Measurements from ENCODE around the gene AP1M1. TPM values are rescaled to one million over a fixed set of nuclear protein-coding genes. Genes with fewer than 3 reads are reported as not detected.

Gene AP1M1
- total and polyA plus RNA-seq, 2 of the 4 experiments (the other 2 are of a cell fraction): 85.1 to 99.1 TPM

DNA sequence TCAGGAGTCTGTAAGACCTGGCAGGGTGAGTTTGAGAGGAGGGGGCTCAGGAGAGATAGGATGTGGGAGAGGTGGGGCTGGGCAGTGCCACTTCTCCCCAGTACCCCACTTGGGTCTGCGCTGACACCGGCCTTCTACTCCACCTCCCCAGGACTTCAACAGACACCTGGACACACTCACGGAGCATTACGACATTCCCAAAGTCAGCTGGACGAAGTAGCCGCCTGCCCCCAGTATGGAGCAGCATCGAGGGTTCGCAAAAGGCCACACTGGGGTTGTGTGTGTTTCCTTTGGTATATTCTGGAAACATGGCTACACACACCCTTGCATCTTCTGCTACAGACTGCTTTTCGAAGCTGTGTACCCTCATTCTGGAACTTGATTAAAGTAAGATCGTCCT, 7.0 kb upstream of the AP1M1 start:
- Histone ChIP-seq H2AK9ac (replicated peaks; ENCODE audit: low read depth, low read length, poor library complexity) (no peak overlapping the region), H2BK120ac (ENCODE audit: low read depth, low read length) (no peak overlapping the region), H3K27ac (ENCODE audit: insufficient read depth, low read length) (no peak overlapping the region), H3K4me3 (ENCODE audit: insufficient read depth, low read depth, low read length) (no peak overlapping the region), H2AK5ac (ENCODE audit: low read depth, low read length) (no peak overlapping the region), H4K5ac (ENCODE audit: low read depth, low read length) (no peak overlapping the region), H3K79me1 (ENCODE audit: low read depth in 1 of 2, low read length in 2 of 2) (peaks cover 15 to 47% of the 10 kb centered on the region in 2 experiments), H4K20me1 (ENCODE audit: insufficient read depth, low read length) (peaks cover 6% of the 10 kb centered on the region; the same call in 1 of the 2 replicates), H4K8ac (ENCODE audit: low read depth in 2 of 2, low read length in 2 of 2) (no peak overlapping the region), H3K9ac (ENCODE audit: low read depth, low read length) (no peak overlapping the region), H3K23ac (ENCODE audit: low read depth, low read length) (no peak overlapping the region), H3K9me3 (ENCODE audit: control insufficient read depth, insufficient read depth, low read length) (no peaks in the 10 kb centered on the region), H2AFZ (replicated peaks; ENCODE audit: low read length, poor library complexity) (no peak overlapping the region), H2BK15ac (ENCODE audit: low read depth, low read length) (no peak overlapping the region), H3K56ac (ENCODE audit: extremely low read depth, insufficient read depth, low read length) (no peak overlapping the region), H3K4me2 (ENCODE audit: low read depth, low read length) (no peak overlapping the region), H2BK20ac (ENCODE audit: low read depth, low read length) (no peak overlapping the region), H3K4ac (ENCODE audit: low read depth, low read length) (no peak overlapping the region), H3K9me1 (ENCODE audit: insufficient read depth, low read length) (peaks cover 7% of the 10 kb centered on the region; the same call in 1 of the 2 replicates), H3K14ac (replicated peaks; ENCODE audit: low read depth, low read length) (no peak overlapping the region), H2BK5ac (ENCODE audit: low read depth, low read length, poor library complexity, severe bottlenecking) (no peak overlapping the region), H4K91ac (ENCODE audit: insufficient read depth, low read depth, low read length) (no peak overlapping the region), H3K4me1 (ENCODE audit: control insufficient read depth, insufficient read depth, low read length) (no peaks in the 10 kb centered on the region), H3K27me3 (ENCODE audit: control insufficient read depth, insufficient read depth, low read length) (no peaks in the 10 kb centered on the region), H3K36me3 (ENCODE audit: control insufficient read depth, insufficient read depth, low read length) (peaks cover 35% of the 10 kb centered on the region), H3K18ac (ENCODE audit: low read depth, low read length) (no peak overlapping the region)
- in situ Hi-C loops (cut with MboI; ENCODE audit: low sequenced_read_pairs): loop anchor here (25.0 kb wide), 4 partner anchors 353 to 1078 kb away; partner anchors contain the start of genes AKAP8L, CYP4F3 and SYDE1
- ChIA-PET POLR2A (ENCODE audit: unreplicated experiment) (no interaction called here), CTCF (no interaction called here)
- DNase-seq (no peak), ATAC-seq (ENCODE audit: low read depth) (no peak)
- TF ChIP-seq RFX5 (IDR thresholded peaks at IDR 0.05; ENCODE audit: low read depth, low read length) (no peak), CHD1 (IDR thresholded peaks at IDR 0.05; ENCODE audit: low read depth, low read length) (no peak), POLR2A (IDR thresholded peaks at IDR 0.05; ENCODE audit: low read depth, low read length) (no peak), BHLHE40 (IDR thresholded peaks at IDR 0.05; ENCODE audit: low read depth, low read length) (no peak)
- TF ChIP-seq, protein P1, sequence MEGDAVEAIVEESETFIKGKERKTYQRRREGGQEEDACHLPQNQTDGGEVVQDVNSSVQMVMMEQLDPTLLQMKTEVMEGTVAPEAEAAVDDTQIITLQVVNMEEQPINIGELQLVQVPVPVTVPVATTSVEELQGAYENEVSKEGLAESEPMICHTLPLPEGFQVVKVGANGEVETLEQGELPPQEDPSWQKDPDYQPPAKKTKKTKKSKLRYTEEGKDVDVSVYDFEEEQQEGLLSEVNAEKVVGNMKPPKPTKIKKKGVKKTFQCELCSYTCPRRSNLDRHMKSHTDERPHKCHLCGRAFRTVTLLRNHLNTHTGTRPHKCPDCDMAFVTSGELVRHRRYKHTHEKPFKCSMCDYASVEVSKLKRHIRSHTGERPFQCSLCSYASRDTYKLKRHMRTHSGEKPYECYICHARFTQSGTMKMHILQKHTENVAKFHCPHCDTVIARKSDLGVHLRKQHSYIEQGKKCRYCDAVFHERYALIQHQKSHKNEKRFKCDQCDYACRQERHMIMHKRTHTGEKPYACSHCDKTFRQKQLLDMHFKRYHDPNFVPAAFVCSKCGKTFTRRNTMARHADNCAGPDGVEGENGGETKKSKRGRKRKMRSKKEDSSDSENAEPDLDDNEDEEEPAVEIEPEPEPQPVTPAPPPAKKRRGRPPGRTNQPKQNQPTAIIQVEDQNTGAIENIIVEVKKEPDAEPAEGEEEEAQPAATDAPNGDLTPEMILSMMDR (conservative IDR thresholded peaks at IDR 0.05; ENCODE audit: low read depth, low read length): no peak
- intact Hi-C loops (cut with micrococcal nuclease): no loop called here
- no CpG with 5 or more reads among the region's 10 CpGs for WGBS, 2 experiments (ENCODE audit: extremely low coverage in 2 of 2, insufficient read length in 1 of 2)
- BruUV-seq (replicated peaks): no TSS peak
- dilution Hi-C loops (cut with HindIII; ENCODE audit: low sequenced_read_pairs, unreplicated experiment): no loop called here

Measured in IMR-90 (cell line).